Measurements from ENCODE around the gene DNM1. TPM values are rescaled to one million over a fixed set of nuclear protein-coding genes. Genes with fewer than 3 reads are reported as not detected.

DNM1 gene
- total RNA-seq, 1 donor from 2014 or later, result 0.13 TPM

GRCh38 chr9:128249908-128250838, 47.0 kb downstream of the DNM1 start:
- peak; percentile 38 to 89 for DNase-seq (ENCODE audit: low read depth in 2 of 2)

DNA sequence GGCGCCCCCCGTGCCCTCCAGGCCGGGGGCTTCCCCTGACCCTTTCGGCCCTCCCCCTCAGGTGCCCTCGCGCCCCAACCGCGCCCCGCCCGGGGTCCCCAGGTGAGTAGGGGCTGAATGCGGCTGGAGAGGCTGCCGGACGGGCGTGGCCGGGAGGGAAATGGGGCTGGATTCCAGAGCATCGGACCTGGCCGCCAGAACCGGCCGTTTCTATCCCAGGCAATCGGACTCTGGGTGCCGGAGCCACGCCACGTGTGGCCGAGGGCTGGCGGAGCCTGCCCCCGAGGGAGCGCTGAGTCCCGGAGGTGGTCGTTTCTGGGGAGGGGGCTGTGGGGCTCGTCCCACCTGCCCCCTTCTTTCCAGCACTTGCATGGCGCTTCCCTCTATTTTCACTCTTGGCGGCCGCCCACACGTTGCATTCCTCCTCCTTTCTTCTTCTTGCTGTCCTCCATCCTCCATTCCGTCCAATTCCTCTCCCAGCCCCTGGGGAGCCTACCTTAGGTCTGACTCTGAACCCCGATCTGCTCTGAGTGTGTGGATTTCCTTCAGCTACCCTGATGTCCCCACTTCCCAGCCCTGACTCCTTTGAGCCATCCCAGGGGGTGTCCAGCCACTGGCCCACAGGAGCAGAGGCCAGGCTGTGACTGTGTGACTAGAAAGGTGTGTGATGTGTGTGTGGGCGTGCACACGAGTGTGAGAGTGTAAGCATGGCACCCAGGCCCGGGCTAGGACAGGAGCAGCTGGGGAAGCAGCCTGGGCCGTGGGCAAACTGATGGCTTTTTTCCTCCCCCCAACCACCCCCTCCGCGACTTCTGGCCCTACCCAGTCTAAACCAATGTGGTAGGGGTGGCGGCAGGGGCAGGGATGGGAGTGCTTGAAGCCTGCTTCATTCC, 47.9 kb downstream of the DNM1 start:
- DNase-seq (ENCODE audit: low read depth in 2 of 2), result no peak

DNA sequence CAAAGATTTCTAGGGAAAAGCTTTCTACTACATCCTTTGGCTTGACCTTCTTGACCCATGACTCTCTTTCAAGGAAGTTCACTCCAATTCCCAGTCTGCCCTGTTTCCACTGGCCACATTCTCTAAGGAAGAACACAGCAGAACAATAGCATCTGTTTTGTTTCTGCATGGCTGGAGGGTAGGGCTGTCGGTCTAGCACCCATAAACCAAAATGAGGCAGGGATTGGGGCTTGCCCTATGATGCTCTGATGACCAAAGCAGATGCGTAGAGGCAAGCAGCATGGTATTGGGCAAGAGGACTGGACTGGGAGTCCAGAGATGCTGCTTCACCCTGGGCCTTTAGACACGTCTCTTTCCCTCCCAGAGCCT, 48.5 kb downstream of the DNM1 start:
- DNase-seq (ENCODE audit: low read depth in 2 of 2), result peak in 1 of 2 donors; percentile 37

- no peak for DNase-seq (ENCODE audit: low read depth in 2 of 2)
Observed at GRCh38 chr9:128252317-128253139, 49.3 kb downstream of the DNM1 start.

GRCh38 chr9:128253140-128253990, 50.2 kb downstream of the DNM1 start:
- DNase-seq (ENCODE audit: low read depth in 2 of 2), result no peak

- DNase-seq (ENCODE audit: low read depth in 2 of 2), result no peak
Observed at GRCh38 chr9:128253991-128254346, 50.8 kb downstream of the DNM1 start.

GRCh38 chr9:128254362-128254761, 51.2 kb downstream of the DNM1 start:
- no peak for DNase-seq (ENCODE audit: low read depth in 2 of 2)

DNA sequence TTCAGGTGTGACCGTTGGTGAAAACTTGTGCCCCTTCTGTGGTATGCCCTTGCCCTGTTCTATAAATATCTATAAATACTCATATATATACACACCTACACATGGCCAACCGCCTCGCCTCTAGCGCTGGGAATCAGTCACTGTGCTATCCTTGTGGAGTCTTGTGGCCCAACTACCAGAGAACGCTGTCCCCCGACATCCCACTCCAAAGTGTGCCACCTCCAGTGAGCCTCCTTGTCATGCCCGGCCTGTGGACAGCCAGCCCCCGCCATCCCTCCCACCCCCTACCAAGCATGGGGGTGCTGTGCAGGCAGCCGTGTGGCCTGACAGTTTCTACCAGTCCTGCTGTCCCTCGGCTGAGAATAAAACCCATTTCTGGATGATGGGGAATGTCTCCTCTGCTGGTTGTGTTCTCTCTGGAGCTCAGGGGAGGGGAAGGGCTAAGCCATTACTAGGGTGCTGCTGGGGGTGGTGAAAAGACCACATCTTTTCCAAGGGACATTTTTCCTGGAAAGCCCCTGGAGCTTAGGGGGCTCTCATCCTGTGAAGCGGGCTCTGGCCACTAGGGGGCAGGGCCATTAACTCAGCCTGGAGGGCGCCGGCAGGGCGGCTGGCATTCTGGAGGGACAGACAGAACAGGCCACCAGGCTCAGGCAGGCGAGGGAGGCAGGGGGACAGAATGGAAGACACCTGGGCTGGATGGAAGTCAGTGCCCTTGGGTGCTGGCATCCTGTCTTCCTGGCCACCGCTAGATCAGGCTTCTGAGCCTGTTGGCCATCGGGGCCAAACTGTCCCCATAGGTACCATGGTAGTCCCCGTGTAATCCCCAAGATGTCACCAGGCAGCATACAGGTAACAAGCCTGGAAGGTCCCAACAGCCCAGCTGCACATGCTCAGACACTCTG, 51.9 kb downstream of the DNM1 start:
- peak in 1 of 2 donors; percentile 65 for DNase-seq (ENCODE audit: low read depth in 2 of 2)

- no peak for DNase-seq (ENCODE audit: low read depth in 2 of 2)
Observed at GRCh38 chr9:128257086-128257825, 54.1 kb downstream of the DNM1 start.

- no peak for DNase-seq (ENCODE audit: low read depth in 2 of 2)
Observed at GRCh38 chr9:128257907-128258306, 54.7 kb downstream of the DNM1 start.

DNA sequence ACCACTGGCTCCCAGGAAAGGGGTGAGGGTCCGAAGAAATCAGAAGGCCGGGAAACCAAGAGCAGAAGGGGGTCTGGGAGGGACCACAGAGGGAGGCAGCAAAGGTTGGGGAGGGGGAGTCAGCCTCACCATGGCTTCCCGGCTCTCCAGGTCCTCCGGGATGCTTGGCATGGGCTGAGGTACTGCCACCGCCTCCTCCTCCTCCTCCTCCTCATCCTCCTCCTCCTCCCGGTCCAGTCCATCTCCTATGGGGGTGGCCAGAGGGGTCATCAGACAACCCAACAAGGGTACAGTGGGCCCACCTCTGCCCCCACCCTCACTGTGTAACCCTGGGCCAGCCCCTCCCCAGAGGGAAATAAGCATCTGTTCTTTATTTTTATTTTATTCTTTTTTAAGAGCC, 55.1 kb downstream of the DNM1 start:
- DNase-seq (ENCODE audit: low read depth in 2 of 2), result no peak

DNA sequence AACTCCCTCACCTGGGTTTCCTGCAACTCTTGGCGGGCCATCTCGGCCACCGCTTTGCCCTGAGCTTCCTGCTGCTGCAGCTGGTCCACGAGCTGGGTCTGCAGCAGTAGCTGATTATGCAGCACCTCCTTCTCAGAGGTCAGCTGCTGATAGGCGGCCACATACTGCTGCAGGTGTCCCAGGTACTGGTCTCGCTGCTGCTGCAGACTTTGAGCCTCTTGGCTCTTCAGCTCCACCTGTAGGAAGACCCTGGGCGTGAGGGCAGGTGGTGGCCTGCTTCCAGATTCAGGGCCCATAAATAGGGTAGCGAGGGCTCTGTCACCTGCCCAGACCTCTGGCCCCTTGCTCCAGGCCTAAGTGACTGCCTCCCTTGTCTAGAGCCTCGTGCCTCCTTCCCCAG, 56.0 kb downstream of the DNM1 start:
- DNase-seq (ENCODE audit: low read depth in 2 of 2), result no peak

DNA sequence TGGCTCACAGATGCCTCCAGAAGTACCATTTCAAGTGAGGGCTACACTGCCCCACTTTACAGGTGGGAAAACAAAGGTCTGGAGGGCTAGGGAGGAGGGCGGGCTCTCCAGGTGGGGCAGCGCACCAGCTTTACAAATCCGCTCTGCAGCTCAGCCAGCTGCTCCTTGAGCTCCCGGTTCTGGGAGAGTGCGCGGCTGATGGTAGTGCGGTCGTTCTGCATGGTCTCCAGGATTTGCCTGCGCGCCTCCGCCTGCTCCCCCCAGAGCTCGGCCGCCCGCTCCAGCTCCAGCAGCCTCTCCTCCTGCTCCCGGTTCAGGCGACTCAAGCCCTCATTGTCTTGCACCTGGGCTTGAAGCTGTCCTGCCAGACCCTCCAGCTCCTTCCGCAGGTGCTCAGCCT, 57.2 kb downstream of the DNM1 start:
- no peak for DNase-seq (ENCODE audit: low read depth in 2 of 2)

DNA sequence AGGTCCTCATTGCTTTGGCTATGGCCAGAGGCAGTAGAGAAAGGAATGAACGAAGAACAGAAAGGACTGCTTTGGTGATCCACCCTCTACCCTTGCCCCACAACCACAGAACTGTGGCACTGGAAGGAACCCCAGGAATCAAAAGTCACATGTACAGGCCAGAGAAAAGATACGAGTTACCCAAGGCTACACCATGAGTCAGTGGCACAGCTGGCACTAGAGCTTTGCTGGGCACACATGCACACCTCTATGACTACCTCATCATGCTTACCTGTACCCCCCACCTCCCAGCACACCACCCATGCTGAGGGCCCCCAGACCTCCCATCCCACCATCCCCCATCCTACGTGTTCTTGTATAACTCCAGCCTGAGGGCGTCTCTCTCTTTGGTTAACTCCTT, 59.5 kb downstream of the DNM1 start:
- no peak for DNase-seq (ENCODE audit: low read depth in 2 of 2)

DNA sequence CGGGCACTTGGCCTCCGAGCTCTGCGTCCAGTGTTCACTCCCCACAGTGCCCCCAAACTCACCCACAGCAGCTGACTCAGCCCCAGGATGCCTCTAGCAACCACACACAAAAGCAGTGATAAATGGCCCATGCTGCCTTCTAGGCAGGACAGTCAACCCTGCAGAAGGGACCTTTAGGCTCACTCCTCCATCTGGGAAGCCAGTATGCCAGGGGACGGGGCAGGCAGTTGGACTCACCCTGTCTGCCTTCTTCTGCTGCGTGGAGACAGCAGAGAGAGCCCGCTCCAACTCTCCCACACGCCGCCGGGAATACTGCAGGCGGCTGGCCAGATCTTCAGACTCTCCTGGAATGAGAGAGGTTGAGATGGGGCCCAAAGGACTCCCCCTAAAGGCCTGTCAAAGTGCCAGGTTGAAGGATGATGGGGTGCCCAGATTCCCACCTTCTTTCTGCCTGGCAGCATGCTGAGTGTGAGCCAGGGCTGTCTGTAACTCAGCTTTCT, 62.2 kb downstream of the DNM1 start:
- no peak for DNase-seq (ENCODE audit: low read depth in 2 of 2)

DNA sequence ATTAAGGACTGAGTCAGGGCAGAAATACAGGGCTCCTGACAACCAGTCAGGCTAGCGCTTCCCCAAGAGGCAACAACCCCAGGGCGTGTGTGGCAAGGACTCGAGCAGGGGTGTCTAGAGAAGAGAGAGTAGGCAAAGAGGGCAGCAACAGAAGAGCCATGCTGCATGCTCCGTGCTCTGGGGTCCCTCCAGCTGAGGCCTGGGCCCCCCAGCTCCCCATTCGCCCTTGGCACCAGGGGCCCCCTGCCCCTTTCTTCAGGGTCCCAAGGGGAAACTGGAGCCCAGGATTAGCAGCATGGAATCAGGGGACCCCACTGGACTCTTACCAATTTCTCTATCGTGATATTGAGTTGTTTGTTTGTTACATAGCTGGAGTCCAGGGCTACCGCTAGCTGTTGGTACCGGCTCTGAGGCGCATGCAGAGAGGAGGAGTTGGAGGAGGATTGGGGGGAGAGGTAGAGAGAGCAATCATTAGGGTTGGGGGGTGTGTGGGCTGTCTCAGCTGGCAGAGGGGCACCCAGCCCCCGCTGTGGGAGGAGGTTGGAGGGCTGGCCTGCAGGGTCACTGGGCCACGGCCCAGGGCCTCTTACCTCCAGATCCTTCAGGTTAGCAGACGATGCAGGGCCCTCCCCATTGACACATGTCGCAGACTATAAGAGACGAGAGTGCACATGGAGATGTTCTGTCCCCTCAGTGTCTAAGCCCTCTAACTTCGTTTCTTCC, 63.9 kb downstream of the DNM1 start:
- DNase-seq (ENCODE audit: low read depth in 2 of 2), result no peak

- DNase-seq (ENCODE audit: low read depth in 2 of 2), result no peak
Observed at GRCh38 chr9:128271112-128271511, 67.9 kb downstream of the DNM1 start.

DNA sequence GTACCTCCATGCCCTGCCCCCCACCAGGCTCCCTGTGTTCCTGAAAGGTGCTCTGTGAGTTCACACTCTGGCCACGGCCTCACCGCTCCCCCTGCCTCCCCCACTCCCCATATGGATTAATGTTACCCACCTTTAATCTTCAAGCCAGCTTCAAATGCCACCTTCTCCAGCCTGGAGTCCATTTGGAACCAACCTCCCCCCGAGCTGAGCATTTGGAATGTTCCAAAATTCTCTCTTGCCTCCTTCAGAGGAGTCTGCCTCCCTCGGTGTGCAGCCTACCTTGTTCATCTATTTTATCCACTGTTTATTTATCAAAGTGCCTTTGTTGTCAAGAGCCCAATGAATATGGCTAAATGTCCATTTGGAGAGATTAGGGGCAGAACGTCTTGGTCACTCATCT, 68.3 kb downstream of the DNM1 start:
- no peak for DNase-seq (ENCODE audit: low read depth in 2 of 2)

All from dermis microvascular lymphatic vessel endothelial cell (primary cell).